SU-DHL-6 (cell line): ENCODE data around the gene CTCFL.

Experiments
- CTCF ChIP-seq: fragments of 200-600 bp; sonication (generic); IDR thresholded peaks from one replicate; pipeline ENCODE4 v1.5.1; 2017; ENCODE audit warnings: antibody characterized with exemption, mild to moderate bottlenecking, low read length, moderate library complexity; ENCODE audit not compliant: insufficient read depth, poor library complexity, severe bottlenecking
- EZH2phosphoT487 ChIP-seq: fragments of 200-600 bp; sonication (generic), shearing (Covaris generic); conservative IDR thresholded peaks from 2 replicates; pipeline ENCODE4 v1.6.1; 2018; ENCODE audit warnings: mild to moderate bottlenecking, antibody characterized with exemption, low read length, moderate library complexity, mixed read lengths

- TF ChIP-seq CTCF, result no peak
- no peak for TF ChIP-seq EZH2phosphoT487
Measured at GRCh38 chr20:57561356-57562279, 36.7 kb upstream of the CTCFL start.
